Activated CD4-positive, alpha-beta T cell treated with anti-CD3 and anti-CD28 coated beads for 36 hours (primary cell): ENCODE data around the gene PTPRG. TPM values are rescaled to one million over a fixed set of nuclear protein-coding genes. Genes with fewer than 3 reads are reported as not detected.

ENCODE experiments used
- ATAC-seq: fragments of 200-7000 bp; cut with Tn5 transposase; one replicate; pipeline ENCODE4 v1.10.0; 2021; ENCODE audit warnings: mild to moderate bottlenecking, moderate library complexity
- CTCF ChIA-PET: fragments of 350-600 bp; sonication (Branson Sonifier 250); formaldehyde crosslinking; loops from one replicate; lab custom pipeline; 2021; ENCODE audit warnings: antibody characterized with exemption; lab: Charles Lee
- POLR2A ChIA-PET: fragments of 350-600 bp; sonication (Branson Sonifier 250); formaldehyde crosslinking; loops from one replicate; lab custom pipeline; 2021; ENCODE audit warnings: antibody characterized with exemption, inconsistent platforms; lab: Charles Lee
- DNase-seq: peaks from one replicate; pipeline ENCODE4 v3.0.0-alpha.2; 2020
- H3K27ac Mint-ChIP-seq: one replicate; pipeline ENCODE4 v1.8.0; 2021; ENCODE audit warnings: mixed read lengths
- H3K27me3 Mint-ChIP-seq: one replicate; pipeline ENCODE4 v1.8.0; 2021; ENCODE audit warnings: mixed read lengths
- H3K36me3 Mint-ChIP-seq: one replicate; pipeline ENCODE4 v1.8.0; 2021; ENCODE audit warnings: low read depth, mixed read lengths
- H3K4me1 Mint-ChIP-seq: one replicate; pipeline ENCODE4 v1.8.0; 2021; ENCODE audit warnings: mixed read lengths
- H3K4me3 Mint-ChIP-seq: one replicate; pipeline ENCODE4 v1.8.0; 2021; ENCODE audit warnings: mild to moderate bottlenecking, moderate library complexity, mixed read lengths
- H3K9me3 Mint-ChIP-seq: one replicate; pipeline ENCODE4 v1.8.0; 2021; ENCODE audit warnings: low read depth, mixed read lengths
- intact Hi-C, 2 experiments: fragments of 100-400 bp; cut with DNase I in 1 of 2; cut with micrococcal nuclease in 1 of 2; formaldehyde crosslinking; loops; one replicate each; pipeline versions ENCODE4 v1.14.2 to v1.15.1; 2022 to 2024; cut with DNase I, micrococcal nuclease
- total RNA-seq, 2 experiments: library from RNA; stranded (reverse); gene quantifications; one replicate each; pipeline ENCODE4 v1.2.3, GENCODE V29; 2021

Gene PTPRG
- total RNA-seq, 2 experiments from 2014 or later = 0.32 to 0.33 TPM

GRCh38 chr3:61626484-61626883 lies 65.1 kb downstream of the PTPRG start:
- H3K36me3 Mint-ChIP-seq = no peaks in the 10 kb centered on the region
- ChIA-PET CTCF (no interaction called here), POLR2A (no interaction called here)
- no peak for DNase-seq
- intact Hi-C loops = no loop called here
- no peak for ATAC-seq
- H3K27ac Mint-ChIP-seq = no peak overlapping the region
- no peak overlapping the region for H3K4me3 Mint-ChIP-seq
- no peaks in the 10 kb centered on the region for H3K9me3 Mint-ChIP-seq
- H3K27me3 Mint-ChIP-seq = peaks cover 7% of the 10 kb centered on the region
- no peaks in the 10 kb centered on the region for H3K4me1 Mint-ChIP-seq

DNA sequence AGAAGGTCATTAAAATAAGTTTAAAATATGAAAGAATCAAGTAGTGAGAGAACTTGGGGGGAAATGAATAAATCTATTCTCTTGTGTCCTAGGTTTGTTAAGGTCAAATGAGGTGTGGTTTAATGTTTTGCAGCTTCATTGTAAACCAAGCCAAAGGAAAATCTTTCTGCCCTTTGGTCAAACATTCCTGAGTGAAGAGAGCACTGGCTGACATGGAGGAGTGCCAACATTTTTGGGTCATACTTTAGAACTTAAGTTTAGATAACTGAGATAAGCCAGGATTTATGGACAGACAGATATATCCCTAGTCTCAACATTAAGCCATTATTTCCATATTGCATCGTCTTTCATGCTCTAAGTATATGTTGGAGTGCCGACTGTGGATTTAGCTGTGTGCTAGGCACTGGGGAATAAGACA lies 66.4 kb downstream of the PTPRG start:
- intact Hi-C loops = no loop called here
- DNase-seq (no peak), ATAC-seq (no peak)
- no peak overlapping the region for H3K4me3 Mint-ChIP-seq
- peaks cover 7% of the 10 kb centered on the region for H3K27me3 Mint-ChIP-seq
- ChIA-PET CTCF (no interaction called here), POLR2A (no interaction called here)
- H3K4me1 Mint-ChIP-seq = no peaks in the 10 kb centered on the region
- H3K9me3 Mint-ChIP-seq = no peaks in the 10 kb centered on the region
- H3K36me3 Mint-ChIP-seq = no peaks in the 10 kb centered on the region
- no peak overlapping the region for H3K27ac Mint-ChIP-seq

DNA sequence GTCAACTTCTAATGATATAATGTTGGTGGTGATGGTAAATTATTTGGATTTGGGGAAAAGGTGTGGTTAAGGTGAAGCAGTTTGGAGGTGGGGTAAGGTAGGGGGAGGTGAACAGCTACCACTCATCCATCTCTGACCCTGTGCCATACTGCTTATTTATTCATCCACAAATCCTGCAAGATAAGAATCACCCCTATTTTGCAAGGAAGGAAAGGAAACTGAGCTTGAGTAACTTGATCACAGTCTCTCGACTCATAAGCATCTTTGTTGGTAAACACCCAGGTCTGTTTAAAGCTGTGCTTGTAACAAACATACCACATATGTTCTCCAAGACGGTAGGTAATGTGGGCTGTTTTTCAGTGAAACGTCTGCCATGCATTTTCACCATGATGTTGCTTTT lies 67.3 kb downstream of the PTPRG start:
- ATAC-seq (no peak), DNase-seq (no peak)
- H3K36me3 Mint-ChIP-seq = no peaks in the 10 kb centered on the region
- H3K27ac Mint-ChIP-seq = no peak overlapping the region
- intact Hi-C loops = no loop called here
- ChIA-PET CTCF (no interaction called here), POLR2A (no interaction called here)
- H3K27me3 Mint-ChIP-seq = peaks cover 7% of the 10 kb centered on the region
- H3K4me3 Mint-ChIP-seq = no peak overlapping the region
- H3K4me1 Mint-ChIP-seq = no peaks in the 10 kb centered on the region
- no peaks in the 10 kb centered on the region for H3K9me3 Mint-ChIP-seq

DNA sequence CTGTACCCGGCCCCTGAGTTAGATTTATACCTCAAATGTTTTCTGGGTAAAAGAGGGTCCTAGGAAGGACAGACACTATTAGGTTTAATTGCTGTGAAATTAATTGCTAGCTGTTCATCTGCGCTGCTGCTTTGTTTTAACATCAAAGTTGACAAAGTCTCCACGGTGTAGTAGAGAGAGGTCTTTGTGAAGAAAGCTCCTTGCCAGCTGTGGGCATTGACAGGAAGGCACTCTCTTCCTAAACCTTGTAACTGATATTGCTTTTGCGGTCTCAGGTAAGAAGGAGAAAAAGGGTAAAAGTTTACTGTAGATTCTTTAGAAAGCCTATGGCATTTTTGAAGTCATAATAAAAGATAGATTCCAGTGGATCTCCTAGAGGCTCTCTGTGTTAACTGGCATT lies 68.1 kb downstream of the PTPRG start:
- no peaks in the 10 kb centered on the region for H3K4me1 Mint-ChIP-seq
- CTCF ChIA-PET = interaction anchor here (0.6 kb wide), 1 partner anchor 154 kb away, joined by 3 read pairs; no protein-coding TSS in a partner anchor
- no peak for ATAC-seq

DNA sequence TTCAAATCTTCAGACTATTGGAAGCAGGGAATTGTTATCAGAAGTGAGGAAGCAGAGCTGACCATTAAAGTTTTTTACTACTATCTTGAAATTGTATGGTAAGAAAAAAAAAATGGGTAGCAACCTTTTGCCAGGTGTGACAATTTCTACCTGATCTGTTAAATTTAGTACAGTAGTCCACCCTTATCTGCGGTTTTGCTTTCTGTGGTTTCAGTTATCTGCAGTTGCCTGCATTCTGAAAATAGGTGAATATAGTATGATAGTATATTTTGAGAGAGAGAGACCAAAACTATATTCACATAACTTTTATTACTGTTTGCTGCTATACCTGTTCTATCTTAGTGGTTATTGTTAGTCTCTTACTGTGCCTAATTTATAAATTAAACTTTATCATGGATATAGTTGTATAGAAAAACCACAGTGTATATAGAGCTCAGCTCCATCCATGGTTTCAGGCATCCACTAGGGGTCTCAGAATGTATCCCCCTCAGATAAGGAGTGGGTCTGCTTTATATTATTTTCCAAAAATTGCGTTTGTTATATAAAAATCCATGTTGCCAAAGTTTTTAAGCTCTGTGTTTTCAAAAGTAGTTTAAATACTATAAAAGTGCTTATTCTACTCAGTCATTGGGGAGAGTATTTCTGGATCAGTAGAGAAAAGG lies 69.9 kb downstream of the PTPRG start:
- no peak overlapping the region for H3K27ac Mint-ChIP-seq
- no peaks in the 10 kb centered on the region for H3K9me3 Mint-ChIP-seq
- ATAC-seq (no peak), DNase-seq (no peak)
- peaks cover 5% of the 10 kb centered on the region for H3K27me3 Mint-ChIP-seq
- H3K4me3 Mint-ChIP-seq = no peak overlapping the region
- POLR2A ChIA-PET = interaction anchor here (0.7 kb wide), 1 partner anchor 209 kb away, joined by 3 read pairs; no protein-coding TSS in a partner anchor
- H3K36me3 Mint-ChIP-seq = no peaks in the 10 kb centered on the region
- no peaks in the 10 kb centered on the region for H3K4me1 Mint-ChIP-seq
- CTCF ChIA-PET = no interaction called here
- intact Hi-C loops = no loop called here

More for the DNA sequence above, 68.1 kb downstream of the PTPRG start:
- POLR2A ChIA-PET = no interaction called here
- intact Hi-C loops = no loop called here
- H3K27me3 Mint-ChIP-seq = peaks cover 7% of the 10 kb centered on the region
- no peaks in the 10 kb centered on the region for H3K9me3 Mint-ChIP-seq
- no peak for DNase-seq
- no peaks in the 10 kb centered on the region for H3K36me3 Mint-ChIP-seq
- H3K4me3 Mint-ChIP-seq = no peak overlapping the region
- no peak overlapping the region for H3K27ac Mint-ChIP-seq

DNA sequence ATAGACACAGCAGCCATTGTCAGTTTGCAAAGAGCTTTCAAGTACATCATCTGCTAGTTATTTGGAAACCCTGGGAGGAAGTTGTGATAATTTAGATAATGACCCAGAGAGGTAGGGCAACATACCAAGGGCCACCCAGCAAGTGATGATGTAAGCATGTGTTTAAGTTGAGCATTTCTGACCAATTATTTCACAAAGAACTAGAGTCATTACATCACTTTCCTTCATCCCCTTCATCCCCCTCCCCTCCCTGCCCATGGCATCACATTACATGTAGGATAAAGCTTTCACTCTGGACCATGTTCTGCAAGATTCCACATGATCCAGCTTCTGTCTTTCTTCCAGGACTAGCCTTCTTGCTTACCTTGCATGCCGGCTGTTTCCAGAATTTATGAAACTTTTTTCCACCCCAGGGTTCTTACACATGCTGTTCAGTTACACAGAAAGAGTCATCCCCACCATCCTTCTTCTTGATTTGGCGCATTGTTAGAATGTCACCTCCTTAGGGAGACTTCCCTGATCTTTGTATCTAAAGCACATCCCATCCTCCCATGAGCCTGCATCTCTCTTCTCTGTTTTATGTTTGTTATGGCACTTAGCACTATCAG lies 71.3 kb downstream of the PTPRG start:
- Mint-ChIP-seq H3K27ac (no peak overlapping the region), H3K36me3 (no peaks in the 10 kb centered on the region), H3K4me1 (no peaks in the 10 kb centered on the region), H3K9me3 (no peaks in the 10 kb centered on the region), H3K4me3 (no peak overlapping the region), H3K27me3 (peaks cover 8% of the 10 kb centered on the region)
- ATAC-seq (no peak), DNase-seq (no peak)
- ChIA-PET CTCF (no interaction called here), POLR2A (no interaction called here)
- intact Hi-C loops = no loop called here

DNA sequence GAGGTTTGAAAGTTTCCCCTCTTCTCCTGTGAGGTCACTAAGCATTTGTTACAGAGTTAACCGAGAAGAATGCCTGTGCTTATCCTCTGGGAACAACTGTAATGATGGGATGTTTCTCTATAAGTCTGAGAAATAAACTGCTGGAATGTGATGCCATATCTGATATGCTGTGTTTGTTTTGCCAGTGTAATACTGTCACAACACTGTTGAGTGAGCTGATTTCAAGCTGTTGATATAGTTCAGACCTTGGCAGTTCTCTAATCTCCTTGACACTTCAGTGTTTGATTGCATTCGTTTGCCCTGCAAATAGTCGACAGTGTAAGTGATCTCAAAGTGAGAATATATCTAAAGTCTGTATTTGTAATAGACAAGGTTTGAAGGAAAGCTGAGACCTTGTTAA lies 73.3 kb downstream of the PTPRG start:
- H3K4me1 Mint-ChIP-seq = no peaks in the 10 kb centered on the region
- POLR2A ChIA-PET = no interaction called here
- intact Hi-C loops = no loop called here
- H3K36me3 Mint-ChIP-seq = no peaks in the 10 kb centered on the region
- H3K4me3 Mint-ChIP-seq = no peak overlapping the region
- peaks cover 8% of the 10 kb centered on the region for H3K27me3 Mint-ChIP-seq
- CTCF ChIA-PET = no interaction called here
- ATAC-seq (no peak), DNase-seq (no peak)
- H3K27ac Mint-ChIP-seq = no peak overlapping the region
- H3K9me3 Mint-ChIP-seq = no peaks in the 10 kb centered on the region

- no peaks in the 10 kb centered on the region for H3K36me3 Mint-ChIP-seq
- POLR2A ChIA-PET = no interaction called here
These were observed 76.0 kb downstream of the PTPRG start for GRCh38 chr3:61637088-61638051.

DNA sequence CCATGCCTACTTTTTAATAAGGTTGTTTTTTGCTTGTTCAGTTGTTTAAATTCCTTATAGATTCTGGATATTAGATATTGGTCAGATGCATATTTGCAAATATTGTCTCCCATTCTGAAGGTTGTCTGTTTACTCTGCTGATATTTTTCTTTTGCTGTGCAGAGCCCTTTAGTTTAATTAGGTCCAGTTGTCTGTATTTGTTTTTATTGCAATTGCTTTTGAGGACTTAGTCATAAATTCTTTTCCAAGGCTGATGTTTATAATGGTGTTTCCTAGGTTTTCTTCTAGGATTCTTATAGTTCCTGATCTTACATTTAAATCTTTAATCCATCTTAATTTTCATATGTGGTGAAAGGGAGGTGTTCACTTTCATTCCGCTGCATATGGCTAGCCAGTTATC lies 77.4 kb downstream of the PTPRG start:
- H3K27me3 Mint-ChIP-seq = peaks cover 4% of the 10 kb centered on the region
- no peak overlapping the region for H3K4me3 Mint-ChIP-seq
- DNase-seq (no peak), ATAC-seq (no peak)
- intact Hi-C loops = no loop called here
- H3K4me1 Mint-ChIP-seq = no peaks in the 10 kb centered on the region
- H3K9me3 Mint-ChIP-seq = no peaks in the 10 kb centered on the region
- no peaks in the 10 kb centered on the region for H3K36me3 Mint-ChIP-seq
- no peak overlapping the region for H3K27ac Mint-ChIP-seq
- POLR2A ChIA-PET = no interaction called here
- CTCF ChIA-PET = interaction anchor here (0.6 kb wide), 1 partner anchor 68 kb away, joined by 3 read pairs; no protein-coding TSS in a partner anchor

More at GRCh38 chr3:61637088-61638051, 76.0 kb downstream of the PTPRG start:
- H3K4me3 Mint-ChIP-seq = no peak overlapping the region
- H3K27me3 Mint-ChIP-seq = peaks cover 7% of the 10 kb centered on the region
- no peak overlapping the region for H3K27ac Mint-ChIP-seq
- CTCF ChIA-PET = no interaction called here
- ATAC-seq (no peak), DNase-seq (no peak)
- no peaks in the 10 kb centered on the region for H3K9me3 Mint-ChIP-seq
- intact Hi-C loops = no loop called here
- no peaks in the 10 kb centered on the region for H3K4me1 Mint-ChIP-seq

GRCh38 chr3:61639991-61640390 lies 78.6 kb downstream of the PTPRG start:
- intact Hi-C loops = no loop called here
- Mint-ChIP-seq H3K4me1 (no peaks in the 10 kb centered on the region), H3K27ac (no peak overlapping the region), H3K36me3 (no peaks in the 10 kb centered on the region), H3K4me3 (no peak overlapping the region), H3K27me3 (peaks cover 4% of the 10 kb centered on the region), H3K9me3 (no peaks in the 10 kb centered on the region)
- CTCF ChIA-PET = no interaction called here
- POLR2A ChIA-PET = no interaction called here
- no peak for DNase-seq
- no peak for ATAC-seq

DNA sequence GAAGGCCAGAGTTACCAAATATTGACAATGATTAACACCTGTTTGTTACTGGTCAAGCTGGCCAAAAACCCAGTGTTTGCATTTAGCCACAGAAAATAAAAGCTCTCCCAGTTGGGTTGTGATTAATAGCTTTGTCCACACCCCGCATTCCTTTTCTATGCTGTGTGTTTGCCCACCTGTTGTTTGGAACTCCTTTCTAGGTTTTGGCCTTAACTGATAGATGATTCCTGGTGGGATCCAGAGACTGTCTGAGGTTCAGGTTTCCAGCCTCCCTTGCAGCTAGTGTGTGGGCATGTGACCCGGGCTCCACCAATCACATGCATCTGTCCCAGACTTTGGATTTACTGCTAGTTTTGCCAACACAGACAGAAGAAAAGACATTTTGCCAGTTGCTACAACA lies 83.8 kb downstream of the PTPRG start:
- no peak for DNase-seq
- H3K4me3 Mint-ChIP-seq = no peak overlapping the region
- ChIA-PET POLR2A (no interaction called here), CTCF (no interaction called here)
- no peaks in the 10 kb centered on the region for H3K36me3 Mint-ChIP-seq
- no peaks in the 10 kb centered on the region for H3K4me1 Mint-ChIP-seq
- no peak for ATAC-seq
- intact Hi-C loops = no loop called here
- H3K9me3 Mint-ChIP-seq = peaks cover 3% of the 10 kb centered on the region
- peaks cover 4% of the 10 kb centered on the region for H3K27me3 Mint-ChIP-seq
- H3K27ac Mint-ChIP-seq = no peak overlapping the region
